ENCODE results near the gene SNRNP70. TPM values are rescaled to one million over a fixed set of nuclear protein-coding genes. Genes with fewer than 3 reads are reported as not detected.

The SNRNP70 gene
- total and polyA plus RNA-seq, 2 of the 13 experiments (the other 11 are each of a cell fraction or from before 2014, with no cell fraction given) = 150 to 210 TPM

- TF ChIP-seq PBX3 (CRISPR knock-in tag; IDR thresholded peaks at IDR 0.05; ENCODE audit: borderline replicate concordance) (0 out of 2 replicates have a peak, but pooled peaks have one; percentile 44), RXRB (CRISPR knock-in tag; IDR thresholded peaks at IDR 0.05; ENCODE audit: borderline replicate concordance) (0 out of 2 replicates have a peak, but pooled peaks have one; percentile 36), ELF3 (CRISPR knock-in tag; IDR thresholded peaks at IDR 0.05) (peak; percentile 61), KDM5A (IDR thresholded peaks at IDR 0.05; ENCODE audit: borderline replicate concordance, low read length) (no peak), HOMEZ (CRISPR knock-in tag; IDR thresholded peaks at IDR 0.05; ENCODE audit: low read depth) (0 out of 2 replicates have a peak, but pooled peaks have one; percentile 25), SP1 (IDR thresholded peaks at IDR 0.05) (no peak), SP1 (CRISPR knock-in tag; IDR thresholded peaks at IDR 0.05) (0 out of 2 replicates have a peak, but pooled peaks have one; percentile 27), PITX1 (CRISPR knock-in tag; IDR thresholded peaks at IDR 0.05) (peak; percentile 33; the same call in 1 of the 2 replicates), ZNF331 (CRISPR knock-in tag; IDR thresholded peaks at IDR 0.05) (peak; percentile 83), ZNF205 (CRISPR knock-in tag; IDR thresholded peaks at IDR 0.05) (peak; percentile 36; the same call in 1 of the 2 replicates), NR0B2 (CRISPR knock-in tag; IDR thresholded peaks at IDR 0.05) (no peak; the same call in 1 of the 2 replicates)
- TF ChIP-seq, protein P1, sequence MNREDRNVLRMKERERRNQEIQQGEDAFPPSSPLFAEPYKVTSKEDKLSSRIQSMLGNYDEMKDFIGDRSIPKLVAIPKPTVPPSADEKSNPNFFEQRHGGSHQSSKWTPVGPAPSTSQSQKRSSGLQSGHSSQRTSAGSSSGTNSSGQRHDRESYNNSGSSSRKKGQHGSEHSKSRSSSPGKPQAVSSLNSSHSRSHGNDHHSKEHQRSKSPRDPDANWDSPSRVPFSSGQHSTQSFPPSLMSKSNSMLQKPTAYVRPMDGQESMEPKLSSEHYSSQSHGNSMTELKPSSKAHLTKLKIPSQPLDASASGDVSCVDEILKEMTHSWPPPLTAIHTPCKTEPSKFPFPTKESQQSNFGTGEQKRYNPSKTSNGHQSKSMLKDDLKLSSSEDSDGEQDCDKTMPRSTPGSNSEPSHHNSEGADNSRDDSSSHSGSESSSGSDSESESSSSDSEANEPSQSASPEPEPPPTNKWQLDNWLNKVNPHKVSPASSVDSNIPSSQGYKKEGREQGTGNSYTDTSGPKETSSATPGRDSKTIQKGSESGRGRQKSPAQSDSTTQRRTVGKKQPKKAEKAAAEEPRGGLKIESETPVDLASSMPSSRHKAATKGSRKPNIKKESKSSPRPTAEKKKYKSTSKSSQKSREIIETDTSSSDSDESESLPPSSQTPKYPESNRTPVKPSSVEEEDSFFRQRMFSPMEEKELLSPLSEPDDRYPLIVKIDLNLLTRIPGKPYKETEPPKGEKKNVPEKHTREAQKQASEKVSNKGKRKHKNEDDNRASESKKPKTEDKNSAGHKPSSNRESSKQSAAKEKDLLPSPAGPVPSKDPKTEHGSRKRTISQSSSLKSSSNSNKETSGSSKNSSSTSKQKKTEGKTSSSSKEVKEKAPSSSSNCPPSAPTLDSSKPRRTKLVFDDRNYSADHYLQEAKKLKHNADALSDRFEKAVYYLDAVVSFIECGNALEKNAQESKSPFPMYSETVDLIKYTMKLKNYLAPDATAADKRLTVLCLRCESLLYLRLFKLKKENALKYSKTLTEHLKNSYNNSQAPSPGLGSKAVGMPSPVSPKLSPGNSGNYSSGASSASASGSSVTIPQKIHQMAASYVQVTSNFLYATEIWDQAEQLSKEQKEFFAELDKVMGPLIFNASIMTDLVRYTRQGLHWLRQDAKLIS (CRISPR knock-in tag; IDR thresholded peaks at IDR 0.05) = no peak
- TF ChIP-seq, protein P2, sequence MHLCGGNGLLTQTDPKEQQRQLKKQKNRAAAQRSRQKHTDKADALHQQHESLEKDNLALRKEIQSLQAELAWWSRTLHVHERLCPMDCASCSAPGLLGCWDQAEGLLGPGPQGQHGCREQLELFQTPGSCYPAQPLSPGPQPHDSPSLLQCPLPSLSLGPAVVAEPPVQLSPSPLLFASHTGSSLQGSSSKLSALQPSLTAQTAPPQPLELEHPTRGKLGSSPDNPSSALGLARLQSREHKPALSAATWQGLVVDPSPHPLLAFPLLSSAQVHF (CRISPR knock-in tag; IDR thresholded peaks at IDR 0.05) = 0 out of 2 replicates have a peak, but pooled peaks have one; percentile 34
- TF ChIP-seq, protein P3, sequence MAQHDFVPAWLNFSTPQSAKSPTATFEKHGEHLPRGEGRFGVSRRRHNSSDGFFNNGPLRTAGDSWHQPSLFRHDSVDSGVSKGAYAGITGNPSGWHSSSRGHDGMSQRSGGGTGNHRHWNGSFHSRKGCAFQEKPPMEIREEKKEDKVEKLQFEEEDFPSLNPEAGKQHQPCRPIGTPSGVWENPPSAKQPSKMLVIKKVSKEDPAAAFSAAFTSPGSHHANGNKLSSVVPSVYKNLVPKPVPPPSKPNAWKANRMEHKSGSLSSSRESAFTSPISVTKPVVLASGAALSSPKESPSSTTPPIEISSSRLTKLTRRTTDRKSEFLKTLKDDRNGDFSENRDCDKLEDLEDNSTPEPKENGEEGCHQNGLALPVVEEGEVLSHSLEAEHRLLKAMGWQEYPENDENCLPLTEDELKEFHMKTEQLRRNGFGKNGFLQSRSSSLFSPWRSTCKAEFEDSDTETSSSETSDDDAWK (CRISPR knock-in tag; IDR thresholded peaks at IDR 0.05) = no peak
- TF ChIP-seq, protein P4, sequence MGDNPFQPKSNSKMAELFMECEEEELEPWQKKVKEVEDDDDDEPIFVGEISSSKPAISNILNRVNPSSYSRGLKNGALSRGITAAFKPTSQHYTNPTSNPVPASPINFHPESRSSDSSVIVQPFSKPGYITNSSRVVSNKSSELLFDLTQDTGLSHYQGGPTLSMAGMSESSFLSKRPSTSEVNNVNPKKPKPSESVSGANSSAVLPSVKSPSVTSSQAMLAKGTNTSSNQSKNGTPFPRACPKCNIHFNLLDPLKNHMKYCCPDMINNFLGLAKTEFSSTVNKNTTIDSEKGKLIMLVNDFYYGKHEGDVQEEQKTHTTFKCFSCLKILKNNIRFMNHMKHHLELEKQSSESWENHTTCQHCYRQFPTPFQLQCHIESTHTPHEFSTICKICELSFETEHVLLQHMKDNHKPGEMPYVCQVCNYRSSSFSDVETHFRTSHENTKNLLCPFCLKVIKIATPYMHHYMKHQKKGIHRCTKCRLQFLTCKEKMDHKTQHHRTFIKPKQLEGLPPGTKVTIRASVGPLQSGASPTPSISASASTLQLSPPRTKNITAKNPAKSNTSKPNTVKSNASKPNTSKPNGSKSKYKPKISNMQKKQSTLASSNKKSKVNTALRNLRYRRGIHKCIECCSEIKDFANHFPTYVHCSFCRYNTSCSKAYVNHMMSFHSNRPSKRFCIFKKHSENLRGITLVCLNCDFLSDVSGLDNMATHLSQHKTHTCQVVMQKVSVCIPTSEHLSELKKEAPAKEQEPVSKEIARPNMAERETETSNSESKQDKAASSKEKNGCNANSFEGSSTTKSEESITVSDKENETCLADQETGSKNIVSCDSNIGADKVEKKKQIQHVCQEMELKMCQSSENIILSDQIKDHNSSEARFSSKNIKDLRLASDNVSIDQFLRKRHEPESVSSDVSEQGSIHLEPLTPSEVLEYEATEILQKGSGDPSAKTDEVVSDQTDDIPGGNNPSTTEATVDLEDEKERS (CRISPR knock-in tag; IDR thresholded peaks at IDR 0.05) = no peak; the same call in 1 of the 2 replicates
These were observed 34.4 kb downstream of the SNRNP70 start, which contains the start of gene PPFIA3 (continued) for GRCh38 chr19:49119411-49120324.
